T1000 (cell line): ENCODE measurements around the gene TMEM120A.

Source experiments
- DNase-seq: peaks from one replicate; lab custom pipeline; 2025; ENCODE audit warnings: mixed read lengths; lab: John Stamatoyannopoulos, UW

The TMEM120A gene

DNA sequence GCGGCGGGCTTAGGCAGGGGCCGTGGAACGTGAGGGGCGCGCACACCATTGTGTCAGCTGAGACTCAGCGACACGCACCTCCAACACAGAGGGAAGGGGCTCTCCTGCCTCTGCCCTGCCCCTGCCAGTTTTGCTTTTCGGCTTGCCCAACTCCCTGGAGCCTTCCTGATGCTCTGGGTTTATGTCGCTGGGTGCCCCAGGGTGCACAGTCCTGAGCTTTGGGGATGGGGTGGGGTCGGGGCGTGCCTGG lies 13.3 kb downstream of the TMEM120A start:
- DNase-seq = no peak

GRCh38 chr7:75980430-75981202 lies 13.8 kb downstream of the TMEM120A start:
- no peak for DNase-seq

DNA sequence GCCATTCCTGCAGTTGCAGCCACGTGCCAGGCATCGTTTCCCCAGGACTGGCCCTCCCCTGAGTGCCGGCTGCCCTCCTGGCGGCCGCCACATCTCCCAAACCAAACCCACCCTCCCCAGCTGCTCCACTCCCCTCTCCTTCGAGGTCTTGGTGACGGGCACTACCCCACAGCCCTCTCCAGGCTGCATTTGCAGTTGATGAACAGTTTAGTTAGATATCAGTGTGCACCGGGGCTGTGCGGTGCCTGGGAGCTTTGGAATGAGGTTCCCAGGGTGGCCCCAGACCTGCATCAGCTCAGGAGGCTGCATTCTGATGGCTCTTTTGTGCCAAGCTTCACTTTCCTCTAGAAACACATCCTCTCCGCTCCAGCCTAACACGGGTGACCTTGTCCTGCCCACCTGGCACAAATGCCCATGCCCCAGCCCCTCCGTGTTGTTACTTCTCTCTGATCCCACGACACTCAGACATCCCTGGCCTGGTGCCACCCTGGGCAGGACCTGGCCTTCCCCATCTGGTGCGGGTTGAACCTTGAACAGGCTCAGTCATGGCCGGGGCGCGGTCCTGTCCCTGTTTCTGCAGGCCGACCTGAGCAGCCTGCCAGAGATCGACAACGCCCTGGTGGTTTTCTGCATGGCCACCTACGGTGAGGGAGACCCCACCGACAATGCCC lies 14.5 kb downstream of the TMEM120A start:
- DNase-seq = no peak

- DNase-seq = no peak
Measured at GRCh38 chr7:75977743-75978142, 16.7 kb downstream of the TMEM120A start.

- no peak for DNase-seq
Measured at GRCh38 chr7:75971961-75972763, 22.2 kb downstream of the TMEM120A start.

GRCh38 chr7:75971309-75971960 lies 23.0 kb downstream of the TMEM120A start:
- DNase-seq = no peak

DNA sequence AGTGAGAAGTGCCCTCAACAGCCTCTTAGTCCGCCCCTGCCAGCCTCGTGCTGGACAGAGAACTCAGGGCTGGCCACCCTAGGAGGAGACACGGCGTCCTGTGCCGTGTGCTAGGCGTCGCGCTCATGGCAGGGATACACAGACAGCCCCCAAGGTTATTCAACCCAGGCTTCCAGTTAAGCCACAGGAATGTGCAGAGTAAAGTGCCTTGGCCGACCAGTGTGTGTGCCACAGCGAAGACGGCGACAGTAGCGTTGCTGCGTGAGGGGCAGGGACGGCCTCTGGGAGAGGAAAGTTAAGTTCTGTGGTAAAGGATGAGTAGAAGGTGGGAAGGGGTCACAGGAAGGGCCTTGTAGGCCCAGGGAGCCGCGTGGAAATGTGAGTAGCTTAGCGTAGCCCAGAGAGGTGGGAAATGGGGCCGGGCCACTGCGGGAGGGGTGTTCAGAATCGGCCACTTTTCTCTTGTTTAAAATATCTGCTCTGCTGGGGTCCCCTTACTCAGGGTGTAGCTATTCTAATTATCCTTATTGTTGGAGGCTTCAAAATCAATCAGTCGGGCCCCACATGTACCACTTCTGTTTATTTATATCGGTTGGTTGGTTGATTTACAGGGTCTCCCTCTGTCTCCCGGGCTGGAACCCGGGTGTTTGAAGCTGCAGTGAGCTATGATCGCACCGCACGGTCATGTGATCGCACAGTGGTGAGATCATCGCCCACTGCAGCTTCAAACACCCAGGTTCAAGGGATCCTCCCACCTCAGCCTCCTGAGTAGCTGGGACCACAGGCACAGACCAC lies 24.5 kb downstream of the TMEM120A start:
- no peak for DNase-seq

GRCh38 chr7:75969182-75969581 lies 25.2 kb downstream of the TMEM120A start:
- no peak for DNase-seq

DNA sequence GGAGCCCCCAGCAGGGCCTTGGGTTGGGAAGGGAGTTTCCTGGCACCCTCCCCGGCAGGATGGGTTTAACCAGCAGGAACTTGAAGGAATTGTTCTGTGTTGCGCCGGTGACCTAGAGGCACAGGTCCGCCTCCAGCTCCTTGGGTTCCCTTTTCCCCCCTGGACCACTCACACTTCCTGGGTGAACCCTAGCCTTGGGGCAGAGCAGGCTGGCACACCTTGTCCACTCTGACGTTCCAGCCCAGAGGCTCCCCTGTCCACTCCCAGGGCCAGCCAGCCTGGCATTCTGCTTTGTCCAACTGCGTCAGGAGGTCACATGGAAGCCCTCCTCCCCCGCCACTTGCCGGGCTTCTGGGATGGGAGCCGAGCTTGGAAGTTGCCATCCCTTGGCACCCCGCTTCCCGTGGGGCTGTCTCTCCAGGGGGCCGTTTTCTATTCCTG lies 25.8 kb downstream of the TMEM120A start:
- DNase-seq = no peak

DNA sequence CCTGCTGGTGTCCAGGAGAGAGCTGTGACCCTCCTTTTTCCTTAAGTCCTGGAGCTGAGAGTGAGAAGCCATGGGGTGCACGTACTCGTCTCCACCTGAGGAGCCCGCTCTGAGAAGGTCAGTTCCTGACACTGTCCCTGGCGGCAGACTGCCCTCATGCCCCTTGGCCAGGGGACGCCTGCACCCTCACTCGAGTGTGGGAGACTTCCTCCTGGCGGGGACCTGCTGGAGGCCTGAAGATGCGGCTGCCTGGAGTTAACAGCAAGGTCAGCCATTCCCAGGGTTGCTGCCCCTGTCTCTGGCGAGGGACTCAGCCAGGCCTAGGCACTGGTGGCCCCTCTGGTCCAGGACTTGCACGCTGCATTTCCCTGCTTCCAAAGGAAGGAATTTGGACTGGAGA lies 26.4 kb downstream of the TMEM120A start:
- no peak for DNase-seq

- no peak for DNase-seq
Measured at GRCh38 chr7:75967487-75967997, 26.9 kb downstream of the TMEM120A start.

DNA sequence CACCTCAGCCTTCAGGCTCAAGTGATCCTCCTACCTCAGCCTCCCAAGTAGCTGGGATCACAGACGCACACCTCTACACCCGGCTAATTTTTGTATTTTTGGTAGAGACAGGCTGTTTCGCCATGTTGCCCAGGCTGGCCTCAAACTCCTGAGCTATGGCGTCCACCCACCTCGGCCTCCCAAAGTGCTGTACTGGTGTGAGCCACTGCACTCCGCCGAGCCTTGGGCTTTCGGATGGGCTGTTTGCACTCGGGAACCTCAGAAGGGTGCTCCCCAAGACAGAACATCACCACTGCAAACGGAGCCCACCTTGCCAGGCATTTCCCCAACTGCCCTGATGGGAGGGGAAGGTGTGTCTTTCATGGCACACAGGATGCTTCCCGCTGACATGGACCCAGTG lies 27.3 kb downstream of the TMEM120A start:
- DNase-seq = no peak

DNA sequence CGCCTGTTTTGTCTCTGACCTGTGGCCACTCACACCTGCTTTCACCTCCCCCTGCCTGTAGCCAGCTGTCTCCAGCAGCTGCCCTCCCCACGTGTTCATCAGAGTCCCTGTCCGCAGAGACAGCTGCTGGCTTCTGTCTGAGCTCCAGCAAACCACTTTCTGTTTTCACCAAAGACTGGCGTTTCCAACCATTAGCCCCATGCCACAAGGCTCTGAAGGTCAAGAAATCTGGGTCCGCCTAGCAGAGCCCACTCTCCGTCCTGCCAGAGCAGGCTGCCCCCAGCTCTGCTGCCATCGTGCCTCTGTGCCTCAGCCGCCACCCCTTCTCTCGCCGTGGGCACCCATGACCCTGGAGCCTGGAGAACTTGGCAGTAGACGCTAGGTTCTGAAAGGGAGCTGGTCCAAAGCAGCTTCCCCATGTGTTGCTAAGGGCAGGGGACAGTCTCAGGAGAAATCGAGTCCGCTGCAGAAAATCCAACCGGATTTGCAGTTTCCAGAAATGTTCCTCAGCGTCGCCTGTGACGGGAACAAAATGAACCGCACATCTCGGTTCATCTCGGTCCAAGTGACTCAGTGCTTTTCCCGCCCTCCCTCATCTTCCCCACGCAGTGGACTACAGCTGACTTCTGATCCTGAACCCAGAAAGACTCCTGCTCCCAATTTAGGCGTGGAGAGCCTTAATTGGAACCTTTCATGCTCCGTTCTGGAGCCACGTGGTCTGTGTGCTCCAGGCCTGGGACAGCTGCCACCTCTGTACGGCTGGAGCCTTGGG lies 28.0 kb downstream of the TMEM120A start:
- DNase-seq = no peak

- DNase-seq = no peak
Measured at GRCh38 chr7:75965617-75966016, 28.8 kb downstream of the TMEM120A start.

DNA sequence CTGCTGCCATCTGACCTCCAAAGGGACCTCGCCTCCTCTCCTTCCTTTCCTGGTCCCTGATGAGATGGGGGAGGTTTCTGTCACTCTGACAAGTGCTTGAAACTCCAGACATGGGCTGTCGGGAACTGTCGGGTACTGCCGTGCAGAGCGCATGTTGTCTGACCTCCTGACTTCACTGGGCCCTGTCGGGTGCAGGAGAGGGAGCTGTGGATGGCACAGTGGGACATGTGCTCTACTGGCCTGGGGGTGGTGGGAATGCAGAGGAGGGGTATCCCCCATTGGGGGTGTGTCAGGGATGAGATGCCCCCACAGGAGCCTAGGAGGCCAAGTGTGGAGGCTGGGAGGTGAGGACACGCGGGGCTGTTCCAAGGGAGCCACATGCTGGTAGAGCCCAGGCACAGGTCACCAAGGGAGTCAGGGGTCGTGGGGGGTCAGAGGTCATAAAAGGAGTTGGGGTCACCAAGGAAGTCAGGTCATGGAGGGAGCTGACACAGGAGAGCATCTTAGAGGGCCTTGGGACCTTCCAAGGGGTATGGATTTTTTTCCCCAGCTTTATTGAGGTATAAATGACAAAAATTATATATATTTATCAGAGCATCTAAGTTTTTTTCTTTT lies 30.9 kb downstream of the TMEM120A start:
- no peak for DNase-seq

DNA sequence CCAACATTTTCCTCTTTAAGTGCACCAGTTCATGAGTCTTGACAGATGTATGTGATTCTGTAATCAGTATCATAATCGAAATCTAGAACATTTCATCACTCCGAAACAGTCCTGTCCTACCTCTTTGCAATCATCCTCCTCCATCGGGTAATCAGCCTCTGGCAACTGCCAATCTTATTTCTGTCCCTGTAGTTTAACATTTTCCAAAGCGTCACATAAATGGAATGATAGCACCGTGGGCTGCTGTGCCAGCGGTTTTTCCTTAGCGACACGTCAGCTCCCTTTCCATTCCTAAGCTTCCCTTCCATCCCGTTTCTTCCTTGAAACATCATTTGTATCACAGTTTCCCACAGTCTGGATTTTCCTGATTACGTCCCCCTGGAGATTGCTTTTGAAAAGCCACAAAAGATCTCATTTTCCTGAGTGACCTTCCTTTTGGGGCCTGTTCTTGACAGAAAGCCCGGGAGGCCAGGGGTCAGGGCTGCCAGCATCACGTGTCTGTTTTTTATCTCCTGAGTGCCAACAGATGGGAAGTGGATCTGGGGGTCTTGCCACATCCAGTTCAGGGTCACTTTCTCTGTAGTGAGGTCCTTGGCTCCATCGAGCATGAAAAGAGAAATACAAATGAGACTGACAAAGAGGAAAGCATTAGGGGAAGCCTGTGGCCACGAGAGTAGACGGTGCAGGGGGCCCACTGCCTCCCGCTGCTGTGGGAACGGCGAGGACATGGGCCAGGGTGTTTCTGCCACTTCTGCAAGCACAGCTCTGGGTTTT lies 31.6 kb downstream of the TMEM120A start:
- no peak for DNase-seq

DNA sequence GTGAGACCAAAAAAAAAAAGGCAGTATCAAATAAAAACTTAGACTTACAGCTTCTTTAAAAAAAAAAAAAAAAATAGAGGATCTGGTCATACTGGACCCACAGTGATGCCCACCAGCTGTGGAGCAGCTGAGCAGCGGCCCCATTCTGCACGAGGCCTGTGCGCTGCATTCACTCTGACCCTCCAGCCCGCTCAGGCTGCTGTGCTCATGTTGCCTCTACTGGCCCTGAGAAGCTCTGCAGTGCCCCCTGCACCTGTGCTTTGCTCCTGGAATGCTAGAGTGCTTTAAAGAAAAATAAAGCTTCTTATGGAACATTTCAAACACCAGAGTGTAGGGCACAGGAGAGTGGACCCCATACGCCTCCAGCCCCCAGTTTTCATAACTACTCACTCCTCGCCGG lies 33.2 kb downstream of the TMEM120A start:
- DNase-seq = no peak

- no peak for DNase-seq
Measured at GRCh38 chr7:75960372-75960771, 34.0 kb downstream of the TMEM120A start.

GRCh38 chr7:75958802-75959543 lies 35.4 kb downstream of the TMEM120A start:
- no peak for DNase-seq
